Measurements from ENCODE around the gene CCDC86. TPM values are rescaled to one million over a fixed set of nuclear protein-coding genes. Genes with fewer than 3 reads are reported as not detected.

CCDC86 gene
- polyA plus RNA-seq, 2 of the 4 experiments (the other 2 are of a cell fraction) = 42.8 to 71.1 TPM

GRCh38 chr11:60871378-60872061, 29.6 kb downstream of the CCDC86 start:
- FAIRE-seq (no peak), DNase-seq (ENCODE audit: low read depth in 1 of 2, low spot score in 1 of 2) (no peak), ATAC-seq (peak; percentile 26 to 65; a peak in 4 of 6 replicates)
- TF ChIP-seq CHD4 (IDR thresholded peaks at IDR 0.05; ENCODE audit: borderline replicate concordance) = no peak
- TF ChIP-seq GATA3 (IDR thresholded peaks at IDR 0.05; ENCODE audit: borderline replicate concordance) = no peak
- no peak for TF ChIP-seq ESRRA (IDR thresholded peaks at IDR 0.05; ENCODE audit: borderline replicate concordance, low read length)
- no peak for TF ChIP-seq ZC3H11A (IDR thresholded peaks at IDR 0.05)
- no peak for TF ChIP-seq MAZ (IDR thresholded peaks at IDR 0.05; ENCODE audit: borderline replicate concordance, low read depth, low read length)
- POLR2A ChIA-PET = no interaction called here
- CTCF ChIA-PET = interaction anchor here (1.0 to 12.3 kb wide), 7 partner anchors 9 to 316 kb away, joined by 3 to 79 read pairs (median 4); no protein-coding TSS in a partner anchor
- peaks cover 22% of the 10 kb centered on the region for H3K4me1 ChIP-seq
- WGBS (ENCODE audit: missing lambda C conversion rate) = 80% methylated on average over 6 of the region's 7 CpGs
- H3K9me3 ChIP-seq = no peaks in the 10 kb centered on the region
- H3K4me3 ChIP-seq = no peak overlapping the region
- peak overlapping the region; percentile 38 to 75; a peak in 5 of 6 replicates for H3K27ac ChIP-seq
- peak overlapping the region; percentile 47; the same call in 2 of the 3 replicates for H3K4me2 ChIP-seq

GRCh38 chr11:60872124-60872960, 30.4 kb downstream of the CCDC86 start:
- CTCF ChIA-PET = interaction anchor here (0.9 to 12.3 kb wide), 8 partner anchors 12 to 315 kb away, joined by 3 to 79 read pairs (median 4); no protein-coding TSS in a partner anchor
- TF ChIP-seq HDAC2 (IDR thresholded peaks at IDR 0.05) (no peak), JUN (IDR thresholded peaks at IDR 0.05) (no peak), PHF8 (IDR thresholded peaks at IDR 0.05; ENCODE audit: borderline replicate concordance, low read depth) (no peak), HES2 (IDR thresholded peaks at IDR 0.05) (no peak), ZC3H11A (IDR thresholded peaks at IDR 0.05) (no peak), FOSB (CRISPR knock-in tag; IDR thresholded peaks at IDR 0.05) (no peak), BCL3 (IDR thresholded peaks at IDR 0.05) (no peak), ZNF302 (CRISPR knock-in tag; IDR thresholded peaks at IDR 0.05) (no peak), SMC3 (IDR thresholded peaks at IDR 0.05) (no peak), ELK1 (IDR thresholded peaks at IDR 0.05; ENCODE audit: low read depth, low read length) (no peak), EHF (CRISPR knock-in tag; IDR thresholded peaks at IDR 0.05) (no peak), GATA3 (IDR thresholded peaks at IDR 0.05; ENCODE audit: borderline replicate concordance) (no peak), RNF2 (IDR thresholded peaks at IDR 0.05; ENCODE audit: borderline replicate concordance, low read depth) (no peak), ESRRA (IDR thresholded peaks at IDR 0.05; ENCODE audit: borderline replicate concordance, low read length) (no peak), POLR2A (IDR thresholded peaks at IDR 0.05; ENCODE audit: low read length) (no peak), NFE2L2 (conservative IDR thresholded peaks at IDR 0.05; ENCODE audit: low read length) (no peak), MAFK (IDR thresholded peaks at IDR 0.05; ENCODE audit: partially characterized antibody) (no peak), TFCP2L1 (CRISPR knock-in tag; IDR thresholded peaks at IDR 0.05) (no peak)
- H3K4me3 ChIP-seq = no peak overlapping the region
- H3K27ac ChIP-seq = peak overlapping the region; percentile 38 to 75; a peak in 4 of 6 replicates
- FAIRE-seq (no peak), ATAC-seq (peak in 1 of 2 experiments; percentile 47; a peak in 3 of 6 replicates), DNase-seq (ENCODE audit: low read depth in 1 of 2, low spot score in 1 of 2) (peak in 1 of 2 experiments; percentile 17)
- 82% methylated on average over 6 of the region's 6 CpGs for WGBS (ENCODE audit: missing lambda C conversion rate)
- H3K4me2 ChIP-seq = peak overlapping the region; percentile 47
- POLR2A ChIA-PET = no interaction called here
- H3K4me1 ChIP-seq = peaks cover 22% of the 10 kb centered on the region
- H3K9me3 ChIP-seq = no peaks in the 10 kb centered on the region
